IMR-90 (cell line): ENCODE measurements around the gene SPDEF. TPM values are rescaled to one million over a fixed set of nuclear protein-coding genes. Genes with fewer than 3 reads are reported as not detected.

Experiments used
- ATAC-seq: fragments of 200-7000 bp; cut with Tn5 transposase; 2 replicates; pipeline ENCODE4 v1.9.1; 2020; ENCODE audit warnings: low read depth, mild to moderate bottlenecking, moderate library complexity
- BruUV-seq: library from RNA; stranded (reverse); fragments of 400-500 nt; replicated peaks from 2 replicates; lab custom pipeline; 2021; lab: Mats Ljungman, UMichigan
- CTCF ChIA-PET: fragments of 300-600 bp; formaldehyde crosslinking; extraction: SDS; loops from one replicate; lab custom pipeline; 2021; ENCODE audit warnings: antibody characterized with exemption; lab: Yijun Ruan, JAX
- POLR2A ChIA-PET: fragments of 300-600 bp; sonication (Branson Sonifier 250); formaldehyde crosslinking; loops from one replicate; lab custom pipeline; 2022; ENCODE audit warnings: antibody characterized with exemption; ENCODE audit not compliant: unreplicated experiment; lab: Charles Lee
- DNase-seq: peaks from one replicate; pipeline ENCODE4 v3.0.0; 2013
- H2AFZ ChIP-seq: replicated peaks from 2 replicates; pipeline ENCODE3; 2013; ENCODE audit warnings: low read length, mild to moderate bottlenecking; ENCODE audit not compliant: poor library complexity
- H2AK5ac ChIP-seq: 2 replicates; pipeline ENCODE4 v1.6.1; 2013; ENCODE audit warnings: low read depth, low read length, inconsistent platforms
- H2AK9ac ChIP-seq: replicated peaks from 2 replicates; pipeline ENCODE3; 2013; ENCODE audit warnings: mild to moderate bottlenecking, low read depth, low read length, moderate library complexity; ENCODE audit not compliant: poor library complexity
- H2BK120ac ChIP-seq: 2 replicates; pipeline ENCODE4 v1.6.1; 2013; ENCODE audit warnings: low read depth, low read length, inconsistent platforms
- H2BK15ac ChIP-seq: 3 replicates; pipeline ENCODE4 v1.6.1; 2013; ENCODE audit warnings: low read depth, low read length, inconsistent platforms
- H2BK20ac ChIP-seq: 2 replicates; pipeline ENCODE4 v1.6.1; 2013; ENCODE audit warnings: low read depth, mild to moderate bottlenecking, inconsistent platforms, low read length, moderate library complexity
- H2BK5ac ChIP-seq: 2 replicates; pipeline ENCODE4 v1.6.1; 2013; ENCODE audit warnings: mild to moderate bottlenecking, low read depth, low read length, inconsistent platforms; ENCODE audit not compliant: poor library complexity, severe bottlenecking
- H3K14ac ChIP-seq: replicated peaks from 2 replicates; pipeline ENCODE4 v1.6.1; 2013; ENCODE audit warnings: low read depth, low read length, inconsistent platforms
- H3K18ac ChIP-seq: 2 replicates; pipeline ENCODE4 v1.6.1; 2013; ENCODE audit warnings: low read depth, low read length, control low read depth
- H3K23ac ChIP-seq: 2 replicates; pipeline ENCODE4 v1.6.1; 2013; ENCODE audit warnings: low read depth, low read length, inconsistent platforms
- H3K27ac ChIP-seq: 2 replicates; pipeline ENCODE4 v1.5.1; 2013; ENCODE audit warnings: mild to moderate bottlenecking, control low read depth, low read length; ENCODE audit not compliant: insufficient read depth
- H3K27me3 ChIP-seq: 2 replicates; pipeline ENCODE4 v1.6.1; 2013; ENCODE audit warnings: low read length; ENCODE audit not compliant: control insufficient read depth, insufficient read depth
- H3K36me3 ChIP-seq: 2 replicates; pipeline ENCODE4 v1.6.1; 2013; ENCODE audit warnings: low read length, mixed read lengths; ENCODE audit not compliant: control insufficient read depth, insufficient read depth
- H3K4ac ChIP-seq: 2 replicates; pipeline ENCODE4 v1.6.1; 2013; ENCODE audit warnings: low read depth, low read length, inconsistent platforms
- H3K4me1 ChIP-seq: 2 replicates; pipeline ENCODE4 v1.6.1; 2013; ENCODE audit warnings: low read length, mixed read lengths; ENCODE audit not compliant: control insufficient read depth, insufficient read depth
- H3K4me2 ChIP-seq: 2 replicates; pipeline ENCODE4 v1.6.1; 2013; ENCODE audit warnings: low read depth, mild to moderate bottlenecking, control low read depth, low read length, moderate library complexity
- H3K4me3 ChIP-seq: 2 replicates; pipeline ENCODE4 v1.5.1; 2013; ENCODE audit warnings: low read depth, mild to moderate bottlenecking, control low read depth, low read length, moderate library complexity; ENCODE audit not compliant: insufficient read depth
- H3K56ac ChIP-seq: 2 replicates; pipeline ENCODE4 v1.6.1; 2013; ENCODE audit warnings: low read length, inconsistent platforms; ENCODE audit not compliant: insufficient read depth; ENCODE audit errors: extremely low read depth
- H3K79me1 ChIP-seq, 2 experiments: 2 replicates each; pipeline ENCODE4 v1.6.1; 2013; ENCODE audit warnings: low read length in 2 of 2, inconsistent platforms in 1 of 2, low read depth in 1 of 2
- H3K9ac ChIP-seq: 2 replicates; pipeline ENCODE4 v1.6.1; 2013; ENCODE audit warnings: low read depth, low read length, control low read depth
- H3K9me1 ChIP-seq: 2 replicates; pipeline ENCODE4 v1.6.1; 2013; ENCODE audit warnings: low read length, inconsistent platforms; ENCODE audit not compliant: insufficient read depth
- H3K9me3 ChIP-seq: 2 replicates; pipeline ENCODE4 v1.6.1; 2013; ENCODE audit warnings: low read length; ENCODE audit not compliant: control insufficient read depth, insufficient read depth
- H4K20me1 ChIP-seq: 2 replicates; pipeline ENCODE4 v1.6.1; 2013; ENCODE audit warnings: low read length, inconsistent platforms; ENCODE audit not compliant: insufficient read depth
- H4K5ac ChIP-seq: 2 replicates; pipeline ENCODE4 v1.6.1; 2013; ENCODE audit warnings: mild to moderate bottlenecking, low read depth, low read length, control low read depth
- H4K8ac ChIP-seq, 2 experiments: 2 replicates each; pipeline ENCODE4 v1.6.1; 2013; ENCODE audit warnings: low read depth in 2 of 2, low read length in 2 of 2, control low read depth in 1 of 2, inconsistent platforms in 1 of 2
- H4K91ac ChIP-seq: 2 replicates; pipeline ENCODE4 v1.6.1; 2013; ENCODE audit warnings: low read depth, low read length, inconsistent platforms; ENCODE audit not compliant: insufficient read depth
- CEBPB ChIP-seq: IDR thresholded peaks from 2 replicates; pipeline ENCODE4 v1.6.1; 2012; ENCODE audit warnings: low read depth, low read length, improper control_type of control experiment
- FOS ChIP-seq: fragments of 150-350 bp; IDR thresholded peaks from 2 replicates; pipeline ENCODE4 v1.6.1; 2016; ENCODE audit warnings: low read depth, low read length
- MAZ ChIP-seq: IDR thresholded peaks from 2 replicates; pipeline ENCODE4 v1.6.1; 2012; ENCODE audit warnings: low read depth, mild to moderate bottlenecking, low read length, improper control_type of control experiment, moderate library complexity, borderline replicate concordance
- MXI1 ChIP-seq: IDR thresholded peaks from 2 replicates; pipeline ENCODE4 v1.6.1; 2012; ENCODE audit warnings: low read depth, mild to moderate bottlenecking, low read length, moderate library complexity, borderline replicate concordance
- NFE2L2 ChIP-seq: fragments of 150-350 bp; IDR thresholded peaks from 2 replicates; pipeline ENCODE4 v1.6.1; 2016; ENCODE audit warnings: low read depth, mild to moderate bottlenecking, low read length
- RAD21 ChIP-seq: IDR thresholded peaks from 2 replicates; pipeline ENCODE4 v1.6.1; 2012; ENCODE audit warnings: low read length, improper control_type of control experiment
- RCOR1 ChIP-seq: IDR thresholded peaks from 2 replicates; pipeline ENCODE4 v1.6.1; 2012; ENCODE audit warnings: mild to moderate bottlenecking, low read length, improper control_type of control experiment; ENCODE audit not compliant: insufficient replicate concordance
- SMC3 ChIP-seq: fragments of 150-350 bp; IDR thresholded peaks from 2 replicates; pipeline ENCODE4 v1.6.1; 2016; ENCODE audit warnings: low read depth, mild to moderate bottlenecking, antibody characterized with exemption, low read length, moderate library complexity
- WGBS, 2 experiments: methylation state at CpG; one replicate each; pipeline versions ENCODE4 v1.1.5 to v1.1.7; 2013; ENCODE audit warnings: missing lambda C conversion rate in 2 of 2; ENCODE audit not compliant: insufficient read length in 1 of 2; ENCODE audit errors: extremely low coverage in 2 of 2; 5-methylcytosine and 5-hydroxymethylcytosine counted together
- dilution Hi-C: fragments of 300-500 bp; cut with HindIII; formaldehyde crosslinking; loops from one replicate; pipeline ENCODE4 v1.14.3; 2018; ENCODE audit warnings: low sequenced_read_pairs; ENCODE audit not compliant: unreplicated experiment
- in situ Hi-C: fragments of 300-500 bp; cut with MboI; formaldehyde crosslinking; loops from 3 replicates; pipeline ENCODE4 v1.14.3; 2019; ENCODE audit warnings: low sequenced_read_pairs, inconsistent platforms, mixed read lengths
- intact Hi-C: fragments of 100-400 bp; cut with micrococcal nuclease; formaldehyde crosslinking; loops from 2 replicates; pipeline ENCODE4 v1.10.0; 2022
- polyA plus RNA-seq, 3 experiments: library from polyadenylated mRNA; depleted of rRNA; stranded (reverse); fragments of >200 nt; gene quantifications; 2 replicates each; pipeline ENCODE4 v1.2.3, GENCODE V29; 2012; ENCODE audit warnings: low replicate concordance in 1 of 3
- total RNA-seq: library from RNA; depleted of rRNA; stranded (reverse); fragments of >200 nt; gene quantifications from 2 replicates; pipeline ENCODE4 v1.2.3, GENCODE V29; 2012
- TF ChIP-seq, protein P1 (sequence below): conservative IDR thresholded peaks from 2 replicates; pipeline ENCODE4 v1.5.1; 2012; ENCODE audit warnings: mild to moderate bottlenecking, low read depth, low read length, improper control_type of control experiment
- TF ChIP-seq, protein P2 (sequence below): fragments of 150-350 bp; IDR thresholded peaks from 2 replicates; pipeline ENCODE4 v1.6.1; 2017; ENCODE audit warnings: mild to moderate bottlenecking, antibody characterized with exemption, low read length, low read depth

Gene SPDEF
- total and polyA plus RNA-seq, 2 of the 4 experiments (the other 2 are of a cell fraction): 0.05 TPM; not detected in 1

GRCh38 chr6:34580707-34581560, 24.8 kb upstream of the SPDEF start:
- H2BK15ac ChIP-seq: no peak overlapping the region
- H3K18ac ChIP-seq: no peak overlapping the region
- ChIA-PET POLR2A (no interaction called here), CTCF (interaction anchor here (0.8 kb wide), 1 partner anchor 15 kb away, joined by 3 read pairs; no protein-coding TSS in a partner anchor)
- H2BK120ac ChIP-seq: no peak overlapping the region
- no peaks in the 10 kb centered on the region for H3K27me3 ChIP-seq
- H3K36me3 ChIP-seq: no peaks in the 10 kb centered on the region
- H2AK5ac ChIP-seq: no peak overlapping the region; the same call in 1 of the 2 replicates
- intact Hi-C loops: no loop called here
- no peak overlapping the region for H3K4ac ChIP-seq
- BruUV-seq: no TSS peak
- H3K79me1 ChIP-seq: peaks cover 0 to 24% of the 10 kb centered on the region in 2 experiments; a peak in 2 of 4 replicates
- in situ Hi-C loops: no loop called here
- H2BK20ac ChIP-seq: no peak overlapping the region
- H3K27ac ChIP-seq: no peak overlapping the region
- no peak overlapping the region for H3K4me2 ChIP-seq
- dilution Hi-C loops: no loop called here
- H3K4me3 ChIP-seq: no peak overlapping the region
- peak; percentile 39 for ATAC-seq
- H3K4me1 ChIP-seq: peaks cover 6% of the 10 kb centered on the region; the same call in 1 of the 2 replicates
- no peaks in the 10 kb centered on the region for H3K9me3 ChIP-seq
- no peak overlapping the region for H4K8ac ChIP-seq
- H2AFZ ChIP-seq: no peak overlapping the region
- H3K56ac ChIP-seq: no peak overlapping the region
- H4K91ac ChIP-seq: no peak overlapping the region
- H3K9me1 ChIP-seq: peaks cover 13% of the 10 kb centered on the region; the same call in 1 of the 2 replicates
- peaks cover 22% of the 10 kb centered on the region for H4K20me1 ChIP-seq
- H3K9ac ChIP-seq: no peak overlapping the region
- no peak overlapping the region for H2AK9ac ChIP-seq
- H2BK5ac ChIP-seq: no peak overlapping the region
- TF ChIP-seq RAD21: no peak
- no peak for TF ChIP-seq RCOR1
- TF ChIP-seq, protein P1, sequence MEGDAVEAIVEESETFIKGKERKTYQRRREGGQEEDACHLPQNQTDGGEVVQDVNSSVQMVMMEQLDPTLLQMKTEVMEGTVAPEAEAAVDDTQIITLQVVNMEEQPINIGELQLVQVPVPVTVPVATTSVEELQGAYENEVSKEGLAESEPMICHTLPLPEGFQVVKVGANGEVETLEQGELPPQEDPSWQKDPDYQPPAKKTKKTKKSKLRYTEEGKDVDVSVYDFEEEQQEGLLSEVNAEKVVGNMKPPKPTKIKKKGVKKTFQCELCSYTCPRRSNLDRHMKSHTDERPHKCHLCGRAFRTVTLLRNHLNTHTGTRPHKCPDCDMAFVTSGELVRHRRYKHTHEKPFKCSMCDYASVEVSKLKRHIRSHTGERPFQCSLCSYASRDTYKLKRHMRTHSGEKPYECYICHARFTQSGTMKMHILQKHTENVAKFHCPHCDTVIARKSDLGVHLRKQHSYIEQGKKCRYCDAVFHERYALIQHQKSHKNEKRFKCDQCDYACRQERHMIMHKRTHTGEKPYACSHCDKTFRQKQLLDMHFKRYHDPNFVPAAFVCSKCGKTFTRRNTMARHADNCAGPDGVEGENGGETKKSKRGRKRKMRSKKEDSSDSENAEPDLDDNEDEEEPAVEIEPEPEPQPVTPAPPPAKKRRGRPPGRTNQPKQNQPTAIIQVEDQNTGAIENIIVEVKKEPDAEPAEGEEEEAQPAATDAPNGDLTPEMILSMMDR: no peak
- TF ChIP-seq, protein P2, sequence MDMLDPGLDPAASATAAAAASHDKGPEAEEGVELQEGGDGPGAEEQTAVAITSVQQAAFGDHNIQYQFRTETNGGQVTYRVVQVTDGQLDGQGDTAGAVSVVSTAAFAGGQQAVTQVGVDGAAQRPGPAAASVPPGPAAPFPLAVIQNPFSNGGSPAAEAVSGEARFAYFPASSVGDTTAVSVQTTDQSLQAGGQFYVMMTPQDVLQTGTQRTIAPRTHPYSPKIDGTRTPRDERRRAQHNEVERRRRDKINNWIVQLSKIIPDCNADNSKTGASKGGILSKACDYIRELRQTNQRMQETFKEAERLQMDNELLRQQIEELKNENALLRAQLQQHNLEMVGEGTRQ: no peak
- TF ChIP-seq NFE2L2: no peak
- TF ChIP-seq CEBPB: no peak
- TF ChIP-seq MAZ: no peak
- TF ChIP-seq SMC3: no peak
- TF ChIP-seq FOS: no peak
- no peak for TF ChIP-seq MXI1
- H3K14ac ChIP-seq: no peak overlapping the region
- peak; percentile 18 for DNase-seq
- H3K23ac ChIP-seq: no peak overlapping the region
- no peak overlapping the region for H4K5ac ChIP-seq
- WGBS, 2 experiments: 88% methylated on average over 4 of the region's 6 CpGs; no CpG with 5 or more reads in 1 of the 2 experiments
